COR-L47 (cell line): ENCODE measurements around the gene VPS41.

Source experiments
- DNase-seq: peaks from one replicate; lab custom pipeline; 2025; lab: John Stamatoyannopoulos, UW

Gene VPS41

GRCh38 chr7:38905056-38905759 lies 3.8 kb downstream of the VPS41 start:
- DNase-seq: no peak

GRCh38 chr7:38903057-38903456 lies 5.9 kb downstream of the VPS41 start:
- DNase-seq: no peak

GRCh38 chr7:38902449-38902848 lies 6.5 kb downstream of the VPS41 start:
- DNase-seq: no peak

- DNase-seq: no peak
Measured at GRCh38 chr7:38893061-38893460, 15.9 kb downstream of the VPS41 start.

- DNase-seq: no peak
Measured at GRCh38 chr7:38890597-38890996, 18.4 kb downstream of the VPS41 start.

- no peak for DNase-seq
Measured at GRCh38 chr7:38889872-38890432, 19.0 kb downstream of the VPS41 start.

- DNase-seq: no peak
Measured at GRCh38 chr7:38889079-38889478, 19.9 kb downstream of the VPS41 start.

GRCh38 chr7:38886265-38886664 lies 22.7 kb downstream of the VPS41 start:
- no peak for DNase-seq

- DNase-seq: no peak
Measured at GRCh38 chr7:38883706-38884105, 25.3 kb downstream of the VPS41 start.

GRCh38 chr7:38881947-38882684 lies 26.9 kb downstream of the VPS41 start:
- DNase-seq: no peak

GRCh38 chr7:38881015-38881414 lies 28.0 kb downstream of the VPS41 start:
- DNase-seq: no peak

- DNase-seq: no peak
Measured at GRCh38 chr7:38880454-38880853, 28.5 kb downstream of the VPS41 start.

GRCh38 chr7:38880035-38880434 lies 29.0 kb downstream of the VPS41 start:
- DNase-seq: no peak

- no peak for DNase-seq
Measured at GRCh38 chr7:38878694-38879457, 30.1 kb downstream of the VPS41 start.

GRCh38 chr7:38873433-38873832 lies 35.6 kb downstream of the VPS41 start:
- DNase-seq: no peak

- DNase-seq: no peak
Measured at GRCh38 chr7:38872202-38872601, 36.8 kb downstream of the VPS41 start.

- no peak for DNase-seq
Measured at GRCh38 chr7:38870147-38870546, 38.8 kb downstream of the VPS41 start.

GRCh38 chr7:38863601-38864291 lies 45.2 kb downstream of the VPS41 start:
- DNase-seq: peak; percentile 72

- DNase-seq: no peak
Measured at GRCh38 chr7:38862666-38863065, 46.3 kb downstream of the VPS41 start.

- peak; percentile 23 for DNase-seq
Measured at GRCh38 chr7:38858259-38858884, 50.6 kb downstream of the VPS41 start.

GRCh38 chr7:38855867-38856266 lies 53.1 kb downstream of the VPS41 start:
- DNase-seq: no peak
